Stimulated activated CD4-positive, alpha-beta T cell treated with anti-CD3 and anti-CD28 coated beads, Interleukin-2, amount 100 ng/mL, for 48 hours (primary cell): ENCODE data around the gene RAB31.
"Not testable (repeated sequence)": the region's sequence is repeated elsewhere in the genome, so short reads cannot be mapped to it uniquely, and the experiment has no call there.

Source experiments
- DNase-seq, 2 donors: peaks; one replicate each; pipeline ENCODE4 v3.0.0-alpha.2; 2020

The RAB31 gene

DNA sequence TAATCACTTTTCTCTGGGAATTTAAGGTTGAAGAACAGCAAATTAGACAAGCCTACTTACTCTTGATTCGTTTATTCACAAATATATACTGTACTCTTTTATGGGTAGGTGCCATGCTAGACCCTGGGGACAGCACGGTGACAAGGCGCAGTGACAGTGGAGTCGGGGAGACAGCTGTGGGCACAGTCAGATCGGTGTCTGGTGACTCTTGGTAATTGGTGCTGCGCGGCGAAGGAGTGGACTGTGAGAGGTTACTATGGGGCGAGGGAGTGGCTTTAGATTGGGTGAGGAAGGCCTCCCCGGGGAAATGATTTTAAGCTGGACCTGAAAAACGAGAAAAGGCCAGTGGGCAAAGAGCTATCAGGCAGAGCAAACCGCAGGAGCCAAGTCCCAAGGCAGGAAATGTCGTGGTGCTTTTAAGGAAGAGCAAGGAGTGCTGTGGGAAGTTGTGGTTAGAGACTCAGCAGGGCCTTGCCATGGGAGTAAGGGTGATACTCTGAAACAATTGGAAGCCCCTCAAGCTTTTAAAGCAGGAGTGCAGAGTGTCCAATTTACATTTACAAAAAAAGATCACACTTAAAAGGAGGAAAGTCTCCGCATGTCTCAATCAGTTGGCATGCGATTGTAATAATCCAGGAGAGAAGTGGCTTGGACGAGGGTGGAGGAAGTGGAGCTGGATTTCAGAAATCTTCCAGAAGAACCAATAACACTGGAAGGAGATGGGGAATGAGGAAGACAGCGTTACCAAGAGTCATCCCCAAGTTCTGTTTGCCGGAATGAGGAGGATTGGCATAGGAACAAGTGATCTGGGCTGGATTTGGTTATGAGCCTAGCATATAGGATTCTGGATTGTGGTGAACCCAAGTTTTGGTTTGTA, 141.5 kb downstream of the RAB31 start:
- DNase-seq: no peak

DNA sequence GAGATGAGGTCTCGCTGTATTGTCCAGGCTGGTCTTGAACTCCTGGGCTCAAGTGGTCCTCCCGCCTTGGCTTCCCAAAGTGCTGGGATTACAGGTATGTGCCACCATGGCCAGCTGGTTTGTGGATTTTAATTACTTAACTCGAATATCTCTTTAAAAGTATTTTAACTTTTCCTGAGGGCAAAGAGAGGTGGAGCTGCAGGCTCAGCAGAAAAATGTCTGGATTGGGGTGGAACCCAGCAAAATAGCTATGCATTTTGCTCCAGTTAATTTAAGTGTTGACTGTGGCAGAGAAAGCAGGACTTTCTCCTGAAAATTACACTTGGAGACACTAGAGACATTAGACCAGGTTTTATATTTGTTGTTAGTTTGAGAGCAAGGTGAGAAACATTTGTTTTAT, 142.2 kb downstream of the RAB31 start:
- DNase-seq: no peak

DNA sequence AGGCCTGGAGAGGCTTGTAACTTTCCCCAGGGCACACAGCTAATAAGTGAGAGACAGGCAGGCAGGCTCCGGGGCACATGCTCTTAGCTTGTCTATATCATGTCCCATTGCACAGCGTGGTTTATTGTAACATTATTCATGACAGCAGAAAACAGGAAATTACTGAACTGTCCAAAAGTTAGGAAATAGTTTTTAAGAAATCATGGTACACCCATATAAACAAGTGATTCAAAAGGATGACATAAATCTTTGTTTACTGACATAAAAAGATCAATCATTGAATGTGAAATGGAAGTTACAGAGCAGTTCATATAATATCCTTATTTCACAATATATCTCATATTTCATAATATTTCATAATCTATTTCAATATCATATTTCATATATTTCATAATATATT, 143.4 kb downstream of the RAB31 start:
- no peak for DNase-seq

DNA sequence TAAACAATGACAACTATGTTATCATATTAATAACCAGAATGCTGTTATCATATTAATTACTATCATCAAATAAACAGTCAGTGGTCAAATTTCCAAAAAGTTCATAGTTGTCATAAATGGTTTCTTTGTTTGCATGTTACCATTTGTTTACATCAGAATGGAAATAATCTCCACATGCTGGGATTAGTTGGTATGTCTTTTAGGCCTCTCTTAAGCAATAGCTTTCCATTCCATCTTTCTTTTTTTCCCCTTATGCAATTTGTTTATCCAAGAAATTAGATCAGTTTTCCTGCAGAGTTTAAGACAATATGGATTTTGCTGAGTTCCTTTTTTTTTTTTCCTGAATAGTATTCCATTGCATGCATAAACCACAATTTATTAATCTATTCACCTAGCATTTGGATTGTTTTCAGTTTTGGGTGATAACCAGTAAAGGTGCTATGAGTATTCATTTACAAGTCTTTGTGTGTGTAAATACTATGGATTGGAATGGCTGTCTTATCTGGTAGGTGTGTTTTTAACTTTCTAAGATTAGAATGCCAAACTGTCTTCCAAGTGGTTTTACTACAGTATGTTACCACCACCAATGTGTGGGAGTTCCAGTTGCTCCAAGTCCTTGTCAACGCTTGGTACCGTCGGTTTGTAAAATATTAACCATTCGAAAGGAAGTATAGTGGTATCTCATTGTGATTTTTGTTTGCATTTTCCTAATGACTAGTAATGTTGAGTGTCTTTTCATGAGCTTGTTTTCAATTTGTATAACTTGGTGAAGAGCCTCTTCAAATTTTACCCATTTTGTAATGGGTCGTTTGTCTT, 144.4 kb downstream of the RAB31 start:
- DNase-seq: no peak

DNA sequence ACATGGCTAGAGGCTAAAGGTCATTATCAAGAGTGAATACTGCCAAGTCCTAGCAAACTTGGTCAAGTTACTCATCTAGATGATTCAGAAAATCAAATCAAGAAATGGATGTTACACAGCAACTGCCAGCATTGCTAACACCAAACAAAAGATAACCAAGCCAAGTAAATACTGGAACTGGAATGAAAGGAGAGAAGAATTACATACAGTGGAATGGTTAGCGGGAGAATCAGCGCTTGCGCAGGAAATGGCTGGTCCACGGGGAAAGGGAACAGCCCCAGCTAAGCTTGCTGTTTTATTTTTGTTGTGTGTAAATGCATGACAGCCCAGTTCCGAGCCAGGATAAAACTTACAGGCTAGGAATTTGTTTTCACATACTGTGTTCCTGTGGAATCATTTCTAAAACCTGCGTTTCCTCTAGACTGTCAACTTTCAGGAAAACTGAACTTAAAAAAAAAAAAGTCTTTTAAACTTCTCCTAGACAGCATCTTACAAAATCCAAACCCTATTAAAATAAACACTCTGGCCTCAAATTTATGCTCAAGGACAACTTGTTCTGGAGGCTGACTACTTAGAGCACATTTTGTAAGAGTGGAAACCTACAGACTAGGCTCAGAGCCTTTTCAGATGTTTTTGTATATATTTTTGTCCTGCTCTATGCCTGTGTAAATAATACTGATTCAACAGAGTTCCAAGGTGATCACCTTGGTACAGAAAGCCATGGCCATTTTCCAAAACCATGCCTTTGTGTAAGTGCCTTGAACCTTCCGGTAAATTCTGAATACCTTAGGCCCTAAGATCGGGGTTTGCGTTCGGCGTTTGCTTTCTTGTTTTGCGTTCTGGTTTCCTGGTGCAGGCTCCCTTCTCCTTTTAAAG, 146.9 kb downstream of the RAB31 start:
- DNase-seq: no peak

DNA sequence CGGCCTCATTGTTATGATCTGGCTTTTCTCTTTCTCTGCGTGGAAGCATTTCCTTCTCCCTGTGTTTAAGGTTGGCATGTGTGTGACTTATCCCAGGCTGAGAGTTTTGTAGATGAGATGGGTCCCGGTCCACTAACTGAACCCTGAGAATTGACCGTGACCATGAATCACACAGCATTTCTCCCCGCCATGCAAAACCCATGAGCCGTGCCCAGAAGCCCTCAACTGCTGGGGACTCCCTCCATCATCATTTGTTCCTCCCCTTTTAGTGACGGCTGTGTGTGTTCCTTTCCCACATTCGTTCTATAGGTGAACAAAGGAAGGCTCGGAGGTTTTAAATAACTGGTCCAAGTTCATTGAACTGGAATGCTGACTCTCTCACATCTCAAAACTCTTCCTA, 147.6 kb downstream of the RAB31 start:
- no peak for DNase-seq

DNA sequence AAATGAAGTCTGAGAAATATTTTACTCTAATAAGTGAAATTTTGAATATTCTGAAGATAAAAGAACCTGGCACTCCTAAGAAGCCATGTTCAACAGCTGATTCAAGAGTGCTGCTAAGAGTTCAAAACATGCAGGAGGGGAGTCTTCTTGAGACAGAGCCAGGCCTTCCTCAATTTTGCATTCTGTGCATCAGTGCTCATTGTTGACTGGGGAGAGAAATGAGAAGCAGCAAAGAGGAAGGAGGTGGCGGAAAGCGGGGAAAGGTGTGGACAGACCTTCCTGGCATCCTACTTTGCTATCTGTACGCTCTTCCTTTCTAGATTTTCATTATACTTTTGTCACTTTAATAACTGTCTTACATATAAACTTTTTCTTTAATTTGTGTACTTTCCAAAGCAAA, 148.0 kb downstream of the RAB31 start:
- DNase-seq: no peak

DNA sequence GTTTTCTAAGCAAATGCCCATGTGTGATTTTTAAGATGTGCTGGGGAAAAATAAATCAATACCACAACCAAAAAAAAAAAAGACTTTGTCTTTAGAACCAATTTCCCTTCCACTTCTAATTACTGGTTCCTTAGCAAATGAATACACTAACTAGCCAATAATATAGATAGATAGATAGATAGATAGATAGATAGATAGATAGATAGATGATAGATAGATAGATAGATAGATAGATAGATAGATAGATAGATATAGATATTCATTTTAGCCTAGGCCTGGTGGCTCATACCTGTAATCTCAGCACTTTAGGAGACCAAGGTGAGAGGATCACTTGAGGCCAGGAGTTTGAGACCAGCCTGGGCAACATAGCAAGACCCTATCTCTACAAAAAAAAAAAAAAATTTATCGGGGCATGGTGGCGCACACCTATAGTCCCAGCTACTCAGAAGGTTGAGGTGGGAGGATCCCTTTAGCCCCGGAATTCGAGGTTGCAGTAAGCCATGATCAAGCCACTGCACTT, 149.4 kb downstream of the RAB31 start:
- not testable (repeated sequence) for DNase-seq

DNA sequence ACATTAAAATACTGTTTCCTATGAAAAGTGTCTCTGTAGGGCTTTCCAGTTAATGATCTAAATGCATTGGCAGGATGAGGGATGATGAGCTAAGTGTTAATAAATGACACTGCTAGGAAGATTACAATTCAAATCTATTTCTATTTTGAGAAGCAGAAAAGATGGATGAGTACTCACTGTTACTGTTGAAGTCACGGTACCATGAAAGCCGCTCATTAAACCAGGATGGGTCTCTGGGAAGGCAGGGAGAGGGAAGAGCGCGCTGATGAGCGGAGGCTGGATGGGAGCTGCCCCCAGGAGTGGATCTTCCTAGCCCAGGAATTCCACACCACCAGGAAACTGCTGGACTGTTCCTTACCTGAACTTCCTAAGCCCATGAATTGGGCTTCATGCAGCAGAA, 150.5 kb downstream of the RAB31 start:
- no peak for DNase-seq

DNA sequence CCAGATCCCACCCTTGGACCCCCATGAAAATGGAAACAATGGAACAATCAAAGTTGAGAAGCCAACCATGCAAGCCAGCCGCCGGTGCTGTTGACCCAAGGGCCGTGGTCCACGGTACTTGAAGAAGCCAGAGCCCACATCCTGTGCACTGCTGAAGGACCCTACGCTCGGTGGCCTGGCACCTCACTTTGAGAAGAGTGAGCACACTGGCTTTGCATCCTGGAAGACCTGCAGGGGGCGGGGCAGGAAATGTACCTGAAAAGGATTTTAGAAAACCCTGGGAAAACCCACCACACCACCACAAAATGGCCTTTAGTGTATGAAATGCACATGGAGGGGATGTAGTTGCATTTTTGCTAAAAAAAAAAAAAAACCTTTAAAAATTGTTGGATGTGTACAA, 151.1 kb downstream of the RAB31 start:
- no peak for DNase-seq

DNA sequence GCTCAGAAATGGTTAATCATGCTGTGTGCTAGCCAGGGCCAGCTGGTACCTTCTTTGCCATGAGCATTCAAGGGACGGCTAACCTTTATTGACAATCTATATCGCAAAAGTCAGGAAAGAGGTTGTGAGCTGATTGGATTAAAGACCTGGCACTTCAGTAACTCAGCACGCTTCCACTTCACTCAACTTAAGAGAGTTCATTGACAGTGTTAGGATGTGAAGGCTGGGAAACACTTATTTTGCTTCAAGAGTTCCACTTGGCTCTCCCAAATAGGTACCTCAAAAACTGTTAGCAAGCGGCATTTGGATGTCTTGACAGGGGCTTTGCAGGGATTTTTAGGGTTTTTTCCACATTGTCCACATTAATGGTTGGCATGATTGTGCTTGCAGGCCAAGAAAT, 152.6 kb downstream of the RAB31 start:
- no peak for DNase-seq

DNA sequence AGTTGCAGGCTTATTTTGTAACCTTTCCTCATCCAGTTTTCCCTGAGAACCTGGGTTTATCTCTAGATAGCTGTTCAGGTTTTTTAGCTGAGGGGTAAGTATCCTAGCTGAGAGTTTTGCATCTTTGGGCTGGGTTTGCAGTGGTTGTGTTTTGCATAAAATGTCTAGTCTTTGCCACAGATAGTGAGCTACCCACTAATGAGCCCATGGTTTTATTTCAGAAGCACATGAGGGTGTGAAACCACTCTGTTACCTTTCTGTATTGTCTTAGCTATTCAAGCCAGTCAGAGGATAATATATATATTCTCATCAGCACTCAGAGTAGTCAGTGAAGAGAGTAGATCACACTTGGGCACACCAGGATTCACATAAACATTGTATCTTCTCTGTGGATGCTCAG, 153.1 kb downstream of the RAB31 start:
- no peak for DNase-seq

DNA sequence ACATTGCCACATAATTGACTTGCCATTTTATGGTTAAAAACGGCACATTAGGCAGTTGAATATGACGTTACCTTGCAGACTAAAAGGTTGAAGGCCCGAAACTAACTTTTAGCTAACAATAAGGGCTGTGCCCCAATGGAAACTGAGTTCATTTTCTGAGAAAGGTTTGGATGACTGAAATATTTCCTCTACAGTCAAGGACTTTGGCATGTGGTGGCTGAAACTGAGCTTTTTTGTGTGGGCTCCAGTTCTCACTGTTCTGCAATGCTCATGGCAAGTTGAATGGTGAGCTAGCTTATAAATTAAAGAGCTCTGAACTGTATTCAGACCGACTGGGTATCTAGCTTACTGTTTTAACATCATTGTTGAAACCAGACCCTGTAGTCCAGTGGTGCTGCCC, 153.8 kb downstream of the RAB31 start:
- DNase-seq: peak in 1 of 2 donors; percentile 7

DNA sequence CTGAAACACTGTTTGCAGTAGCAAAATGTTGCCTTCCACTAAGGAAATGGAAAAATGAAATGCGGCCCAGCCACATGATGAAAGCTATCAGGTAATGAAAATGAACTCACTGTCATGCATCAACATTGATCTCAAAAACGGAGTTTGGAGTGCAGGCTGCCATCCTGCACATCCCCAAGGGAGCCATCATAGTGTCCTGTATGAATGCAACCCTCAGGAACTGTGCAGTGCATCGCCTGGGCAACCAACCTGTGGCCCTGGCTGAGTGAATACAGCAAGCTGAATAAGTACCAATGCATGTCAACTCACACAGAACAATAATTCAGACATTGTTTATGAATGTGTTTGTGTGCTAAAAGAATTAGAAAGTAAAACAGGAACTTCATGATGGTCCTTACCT, 154.6 kb downstream of the RAB31 start:
- no peak for DNase-seq

DNA sequence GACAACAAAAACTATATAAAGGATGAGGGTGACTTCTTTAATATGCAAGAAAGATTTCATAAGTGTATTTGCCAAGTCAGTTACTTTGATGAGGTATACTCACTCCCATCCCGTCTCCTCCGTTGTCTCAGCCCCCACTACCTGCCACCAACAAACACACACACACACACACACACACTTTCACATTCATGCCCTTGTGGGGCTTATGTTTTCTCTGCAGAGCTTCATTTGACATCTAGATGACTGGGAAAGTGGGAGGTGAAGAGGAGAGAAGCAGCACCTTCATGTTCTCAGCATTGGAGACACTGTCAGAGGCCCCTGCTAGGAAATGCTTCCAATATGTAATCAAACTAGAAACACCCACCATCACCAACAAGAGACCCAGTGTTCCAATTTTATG, 155.2 kb downstream of the RAB31 start:
- DNase-seq: no peak

DNA sequence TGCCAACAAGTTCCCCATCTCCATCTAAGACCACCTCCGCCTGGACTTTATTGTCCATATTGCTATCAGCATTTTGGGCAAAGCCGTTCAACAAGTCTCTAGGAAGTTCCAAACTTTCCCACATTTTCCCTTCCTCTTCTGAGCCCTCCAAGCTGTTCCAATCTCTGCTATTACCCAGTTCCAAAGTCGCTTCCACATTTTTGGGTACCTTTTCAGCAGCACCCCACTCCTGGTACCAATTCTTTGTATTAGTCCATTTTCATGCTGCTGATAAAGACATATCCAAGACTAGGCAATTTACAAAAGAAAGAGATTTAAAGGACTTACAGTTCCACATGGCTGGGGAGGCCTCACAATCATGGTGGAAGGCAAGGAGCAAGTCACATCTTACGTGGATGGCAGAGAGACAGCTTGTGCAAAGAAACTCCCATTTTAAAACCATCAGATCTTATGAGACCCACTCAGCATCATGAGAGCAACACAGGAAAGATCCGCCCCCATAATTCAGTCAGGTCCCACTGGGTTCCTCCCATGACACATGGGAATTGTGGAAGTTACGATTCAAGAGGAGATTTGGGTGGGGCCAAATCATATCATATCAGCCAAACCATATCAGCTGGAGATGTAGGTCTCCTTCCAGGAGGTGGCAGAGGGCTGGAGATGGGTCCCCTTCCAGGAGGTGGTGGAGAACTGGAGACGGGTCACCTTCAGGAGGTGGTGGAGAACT, 157.8 kb downstream of the RAB31 start:
- DNase-seq: no peak

DNA sequence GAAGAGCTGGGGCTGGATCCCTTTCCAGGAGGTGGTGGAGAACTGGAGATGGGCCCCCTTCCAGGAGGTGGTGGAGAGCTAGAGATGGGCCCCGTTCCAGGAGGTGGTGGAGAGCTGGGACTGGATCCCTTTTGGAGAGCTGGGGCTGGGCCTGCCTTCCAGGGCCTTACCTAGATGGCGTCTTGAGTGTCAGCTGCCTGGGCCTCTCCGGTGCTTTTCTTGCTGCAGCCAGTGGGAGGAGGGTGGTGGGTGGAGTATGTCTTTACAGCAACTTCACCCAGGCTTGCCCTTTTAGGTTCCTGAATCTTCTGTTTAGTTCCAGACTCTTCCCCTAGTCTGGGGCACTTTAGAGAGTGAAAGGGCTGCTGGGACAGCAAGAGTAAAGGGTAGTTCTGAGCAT, 158.5 kb downstream of the RAB31 start:
- DNase-seq: no peak

DNA sequence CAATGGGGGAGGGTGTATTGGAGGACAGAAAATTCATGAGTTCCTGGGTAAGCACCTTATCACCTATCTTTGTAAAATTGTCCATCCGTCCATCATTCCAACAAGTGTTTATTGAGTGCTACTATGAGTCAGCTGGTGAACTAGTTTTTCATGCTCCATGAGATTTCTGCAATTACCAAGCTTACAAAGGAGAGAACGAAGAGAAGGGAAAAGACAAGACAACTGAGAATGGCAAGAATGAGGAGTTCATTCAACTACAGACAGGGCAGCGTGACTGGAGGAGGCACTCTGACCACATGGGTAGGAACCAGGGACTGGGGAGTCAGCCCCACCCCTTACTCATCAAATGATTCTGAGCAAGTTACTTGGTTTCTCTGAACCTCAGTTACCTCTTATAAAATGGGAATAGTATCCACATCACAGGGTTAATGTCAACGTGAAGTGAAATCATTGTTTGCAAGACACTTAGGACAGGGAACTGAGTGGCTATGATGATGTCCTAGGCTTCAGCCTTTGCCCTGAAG, 159.0 kb downstream of the RAB31 start:
- no peak for DNase-seq

DNA sequence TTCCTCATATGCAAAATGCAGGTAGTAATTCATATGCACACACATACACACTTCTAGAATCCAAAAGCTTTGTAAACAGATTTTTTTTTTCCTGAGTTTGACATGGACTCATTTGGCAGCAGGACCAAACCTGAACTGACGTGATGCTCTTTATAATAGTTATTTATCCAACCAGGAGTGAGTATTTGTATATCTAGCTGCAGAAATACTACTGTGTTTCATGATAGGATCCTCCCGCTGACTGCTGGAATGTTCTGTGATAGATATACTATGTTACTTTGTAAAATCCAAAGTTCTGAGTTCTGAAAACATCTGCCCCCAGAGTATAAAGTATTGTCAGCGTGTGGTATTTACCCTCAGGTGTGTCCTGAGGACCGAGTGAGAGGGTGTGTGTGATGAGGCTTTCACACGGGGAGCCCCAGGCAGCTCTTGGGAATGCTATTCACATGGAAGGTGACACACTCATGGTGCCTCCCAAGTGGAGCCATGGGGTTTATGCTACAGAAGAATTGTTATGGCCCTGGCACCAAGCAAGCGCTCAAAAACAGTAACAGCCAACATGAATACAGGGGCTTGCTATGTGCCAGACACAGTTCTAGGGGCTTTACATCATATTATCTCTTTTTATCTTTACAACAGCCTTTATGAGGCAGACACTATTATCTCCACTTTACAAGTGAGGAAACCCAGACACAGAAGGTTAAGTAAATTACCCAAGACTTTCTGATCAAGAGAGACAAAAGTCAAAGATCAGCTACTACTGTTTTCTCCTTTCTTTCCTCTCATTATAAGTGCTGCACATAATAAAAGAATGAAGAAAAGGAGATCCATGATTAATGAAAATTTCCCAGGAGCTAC, 161.0 kb downstream of the RAB31 start:
- no peak for DNase-seq

DNA sequence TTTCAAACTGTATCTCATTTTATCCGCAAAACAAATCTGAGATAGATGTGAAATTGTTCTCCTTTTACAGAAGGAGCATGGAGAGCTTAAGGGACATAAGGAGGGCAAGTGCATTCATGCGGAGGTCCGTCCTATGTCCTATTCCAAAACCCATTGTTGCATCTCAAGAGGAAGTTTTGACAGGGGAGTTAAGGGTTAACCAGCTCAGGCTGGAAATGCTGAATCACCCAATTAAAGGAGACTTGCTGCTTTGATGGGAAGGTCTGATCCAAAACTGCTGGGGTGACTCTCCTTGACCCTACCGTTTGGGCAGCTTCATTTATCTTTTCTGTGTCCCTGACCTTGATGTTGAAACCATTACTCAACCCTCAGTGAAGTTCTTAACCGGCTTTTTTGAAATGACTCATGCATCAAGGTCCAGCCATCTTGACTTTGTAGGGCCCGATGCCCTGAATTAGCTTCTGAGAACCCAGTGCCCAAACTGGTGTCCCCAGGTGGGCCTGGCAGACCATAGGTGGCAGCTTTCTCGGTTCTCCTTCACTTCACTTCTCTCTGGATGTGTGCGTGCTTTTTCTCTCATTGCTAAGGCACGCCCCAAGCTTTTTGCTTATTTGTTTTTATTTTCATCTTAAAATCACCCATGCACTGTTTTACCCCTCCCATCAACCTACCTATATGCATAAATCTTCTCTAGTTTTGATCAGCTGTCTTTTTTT, 161.8 kb downstream of the RAB31 start:
- DNase-seq: no peak
